Duodenal mucosa (tissue), 2 donors: ENCODE data around the gene ATP1B1.

Source experiments
- H3K27ac ChIP-seq: one replicate; pipeline ENCODE4 v1.7.0; 2013; ENCODE audit warnings: low read depth, low read length
- H3K27me3 ChIP-seq, 2 donors: one replicate each; pipeline ENCODE4 v1.7.0; 2013; ENCODE audit warnings: low read length in 2 of 2, control low read depth in 1 of 2; ENCODE audit not compliant: insufficient read depth in 2 of 2, control insufficient read depth in 1 of 2
- H3K36me3 ChIP-seq, 2 donors: one replicate each; pipeline ENCODE4 v1.7.0; 2013; ENCODE audit warnings: low read length in 2 of 2, control low read depth in 1 of 2; ENCODE audit not compliant: insufficient read depth in 2 of 2, control insufficient read depth in 1 of 2
- H3K4me1 ChIP-seq, 2 donors: one replicate each; pipeline ENCODE4 v1.7.0; 2013; ENCODE audit warnings: low read length in 2 of 2, control low read depth in 1 of 2; ENCODE audit not compliant: insufficient read depth in 2 of 2, control insufficient read depth in 1 of 2
- H3K4me3 ChIP-seq, 2 donors: one replicate each; pipeline ENCODE4 v1.7.0; 2013; ENCODE audit warnings: low read length in 2 of 2, low read depth in 1 of 2
- H3K9ac ChIP-seq, 2 donors: one replicate each; pipeline ENCODE4 v1.7.0; 2013; ENCODE audit warnings: low read length in 2 of 2, low read depth in 1 of 2
- H3K9me3 ChIP-seq, 2 donors: one replicate each; pipeline ENCODE4 v1.7.0; 2013; ENCODE audit warnings: low read length in 2 of 2, control low read depth in 1 of 2; ENCODE audit not compliant: control insufficient read depth in 1 of 2

Gene ATP1B1

GRCh38 chr1:169149555-169150286 lies 43.2 kb downstream of the ATP1B1 start:
- H3K36me3 ChIP-seq = no peaks in the 10 kb centered on the region
- no peak overlapping the region for H3K27ac ChIP-seq
- no peak overlapping the region for H3K9ac ChIP-seq
- no peaks in the 10 kb centered on the region for H3K9me3 ChIP-seq
- H3K27me3 ChIP-seq = no peaks in the 10 kb centered on the region
- H3K4me1 ChIP-seq = peaks cover 31 to 40% of the 10 kb centered on the region in 2 donors
- no peak overlapping the region for H3K4me3 ChIP-seq

- H3K4me1 ChIP-seq = peaks cover 25 to 33% of the 10 kb centered on the region in 2 donors
- no peaks in the 10 kb centered on the region for H3K27me3 ChIP-seq
- no peak overlapping the region for H3K27ac ChIP-seq
Measured at GRCh38 chr1:169150641-169151337, 44.3 kb downstream of the ATP1B1 start.

GRCh38 chr1:169151338-169151837 lies 44.9 kb downstream of the ATP1B1 start:
- Histone ChIP-seq H3K27me3 (no peaks in the 10 kb centered on the region), H3K9me3 (no peaks in the 10 kb centered on the region), H3K27ac (no peak overlapping the region), H3K4me1 (peaks cover 25 to 29% of the 10 kb centered on the region in 2 donors), H3K36me3 (no peaks in the 10 kb centered on the region), H3K9ac (no peak overlapping the region), H3K4me3 (no peak overlapping the region)

More at GRCh38 chr1:169150641-169151337, 44.3 kb downstream of the ATP1B1 start:
- H3K4me3 ChIP-seq = no peak overlapping the region
- H3K36me3 ChIP-seq = no peaks in the 10 kb centered on the region
- H3K9ac ChIP-seq = no peak overlapping the region
- no peaks in the 10 kb centered on the region for H3K9me3 ChIP-seq

- Histone ChIP-seq H3K9ac (no peak overlapping the region), H3K36me3 (no peaks in the 10 kb centered on the region), H3K27me3 (no peaks in the 10 kb centered on the region), H3K4me1 (peaks cover 23 to 24% of the 10 kb centered on the region in 2 donors), H3K27ac (no peak overlapping the region), H3K9me3 (no peaks in the 10 kb centered on the region), H3K4me3 (no peak overlapping the region)
Measured at GRCh38 chr1:169155675-169156074, 49.2 kb downstream of the ATP1B1 start.

GRCh38 chr1:169156580-169156979 lies 50.1 kb downstream of the ATP1B1 start:
- Histone ChIP-seq H3K27ac (no peak overlapping the region), H3K4me1 (peaks cover 16 to 22% of the 10 kb centered on the region in 2 donors), H3K9me3 (no peaks in the 10 kb centered on the region), H3K9ac (no peak overlapping the region), H3K4me3 (no peak overlapping the region), H3K36me3 (no peaks in the 10 kb centered on the region), H3K27me3 (no peaks in the 10 kb centered on the region)

- H3K27ac ChIP-seq = no peak overlapping the region
- H3K4me3 ChIP-seq = no peak overlapping the region
- H3K9me3 ChIP-seq = no peaks in the 10 kb centered on the region
- H3K4me1 ChIP-seq = peaks cover 13 to 24% of the 10 kb centered on the region in 2 donors
- no peak overlapping the region for H3K9ac ChIP-seq
- no peaks in the 10 kb centered on the region for H3K36me3 ChIP-seq
- H3K27me3 ChIP-seq = no peaks in the 10 kb centered on the region
Measured at GRCh38 chr1:169160845-169161495, 54.5 kb downstream of the ATP1B1 start.

GRCh38 chr1:169161496-169162194 lies 55.2 kb downstream of the ATP1B1 start:
- Histone ChIP-seq H3K4me3 (no peak overlapping the region), H3K9ac (no peak overlapping the region), H3K9me3 (no peaks in the 10 kb centered on the region), H3K27me3 (no peaks in the 10 kb centered on the region), H3K4me1 (peaks cover 11 to 24% of the 10 kb centered on the region in 2 donors), H3K27ac (no peak overlapping the region), H3K36me3 (no peaks in the 10 kb centered on the region)

GRCh38 chr1:169163059-169163458 lies 56.6 kb downstream of the ATP1B1 start:
- H3K36me3 ChIP-seq = no peaks in the 10 kb centered on the region
- no peak overlapping the region for H3K4me3 ChIP-seq
- H3K4me1 ChIP-seq = peaks cover 6 to 16% of the 10 kb centered on the region in 2 donors
- no peaks in the 10 kb centered on the region for H3K9me3 ChIP-seq
- H3K27ac ChIP-seq = no peak overlapping the region
- H3K27me3 ChIP-seq = no peaks in the 10 kb centered on the region
- H3K9ac ChIP-seq = no peak overlapping the region

- H3K27ac ChIP-seq = no peak overlapping the region
- H3K9me3 ChIP-seq = no peaks in the 10 kb centered on the region
- H3K4me1 ChIP-seq = no peaks in the 10 kb centered on the region
- H3K27me3 ChIP-seq = no peaks in the 10 kb centered on the region
- H3K36me3 ChIP-seq = no peaks in the 10 kb centered on the region
- no peak overlapping the region for H3K4me3 ChIP-seq
- no peak overlapping the region for H3K9ac ChIP-seq
Measured at GRCh38 chr1:169175461-169175860, 69.0 kb downstream of the ATP1B1 start.
